ENCODE results near the gene RANBP3L. TPM values are rescaled to one million over a fixed set of nuclear protein-coding genes. Genes with fewer than 3 reads are reported as not detected.
A peak's percentile ranks its signal among the peaks of the same experiment; 100 is the strongest.

RANBP3L gene
- total and polyA plus RNA-seq, 9 of the 15 experiments (the other 6 are each of a cell fraction or from before 2014, with no cell fraction given) = 0.01 to 0.06 TPM; not detected in 7

DNA sequence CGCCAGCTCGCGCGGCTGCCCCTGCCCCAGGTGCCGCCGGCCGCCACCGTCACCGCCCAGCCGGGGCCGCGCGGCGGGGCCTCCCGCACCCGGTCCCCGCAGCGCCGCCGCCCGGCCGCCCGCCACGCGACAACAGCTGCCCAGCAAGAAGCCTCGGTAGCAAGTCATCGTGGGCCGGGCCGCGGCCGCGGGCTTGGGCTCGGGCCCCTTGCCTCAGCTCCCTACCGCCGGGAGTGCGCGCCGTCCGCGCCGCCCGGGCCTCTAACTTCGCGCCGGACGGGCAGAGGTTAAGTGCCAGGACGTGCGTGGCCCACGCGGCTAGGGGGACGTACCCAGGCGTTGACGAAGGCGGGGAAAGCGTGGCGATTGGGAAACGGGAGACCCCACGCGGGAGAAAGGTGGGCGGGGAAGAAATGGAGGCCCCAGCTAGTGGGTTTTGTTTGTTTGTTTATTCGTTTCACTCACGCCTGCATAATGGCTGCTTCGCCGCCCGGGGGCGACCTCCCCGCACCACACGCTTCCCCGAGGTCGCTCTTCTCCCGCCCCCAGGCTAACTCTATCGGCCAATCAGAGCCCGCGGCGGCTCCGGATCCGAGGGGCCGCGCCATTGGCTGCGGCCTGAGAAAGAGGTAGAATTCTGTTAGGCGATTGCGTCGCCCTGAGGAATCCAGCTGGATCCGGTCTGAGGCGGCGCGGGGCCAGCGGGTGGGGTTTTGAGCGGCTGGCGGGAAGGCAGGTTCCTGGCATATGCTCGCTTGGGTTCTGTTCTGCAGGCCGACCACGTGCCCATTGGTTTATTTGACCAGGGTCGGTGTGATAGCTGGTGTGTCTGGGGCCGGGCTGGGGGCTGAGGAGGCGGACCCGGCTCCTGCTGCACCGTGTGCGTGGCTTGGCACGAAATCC is 59.8 kb downstream of the RANBP3L start, which contains the start of gene NADK2 (continued):
- TF ChIP-seq FOXA3 (CRISPR knock-in tag; conservative IDR thresholded peaks at IDR 0.05 in 1 of 2, IDR thresholded peaks at IDR 0.05 in 1 of 2) (peak; percentile 24 to 43; a peak in 1 of 4 replicates), NR2C1 (IDR thresholded peaks at IDR 0.05) (no peak), NR2C1 (tag; IDR thresholded peaks at IDR 0.05) (peak; percentile 75), YBX1 (IDR thresholded peaks at IDR 0.05) (no peak), FOXK1 (CRISPR knock-in tag; IDR thresholded peaks at IDR 0.05; ENCODE audit: borderline replicate concordance) (peak; percentile 62), ZFX (CRISPR knock-in tag; IDR thresholded peaks at IDR 0.05) (peak; percentile 93), BRD9 (IDR thresholded peaks at IDR 0.05; ENCODE audit: low read depth, partially characterized antibody) (peak; percentile 88), POU5F1 (IDR thresholded peaks at IDR 0.05; ENCODE audit: borderline replicate concordance, low read depth, low read length, partially characterized antibody) (no peak), TCF3 (CRISPR knock-in tag; IDR thresholded peaks at IDR 0.05) (peak; percentile 19), SIX5 (IDR thresholded peaks at IDR 0.05; ENCODE audit: borderline replicate concordance in 1 of 2, insufficient read depth in 1 of 2, low read depth in 1 of 2, low read length in 2 of 2) (no peak), KDM5B (IDR thresholded peaks at IDR 0.05; ENCODE audit: insufficient replicate concordance, low read depth, low read length) (peak; percentile 85), EGR1 (conservative IDR thresholded peaks at IDR 0.05) (peak; percentile 86), TAF9B (IDR thresholded peaks at IDR 0.05; ENCODE audit: partially characterized antibody) (peak; percentile 40), ZNF583 (CRISPR knock-in tag; IDR thresholded peaks at IDR 0.05) (peak; percentile 89; the same call in 1 of the 2 replicates), GATAD2A (IDR thresholded peaks at IDR 0.05) (peak; percentile 84), NCOA6 (IDR thresholded peaks at IDR 0.05) (peak; percentile 69; the same call in 1 of the 2 replicates), HMGN3 (IDR thresholded peaks at IDR 0.05; ENCODE audit: borderline replicate concordance, extremely low read depth, insufficient read length, low read depth, low read length) (peak; percentile 83), ZNF311 (CRISPR knock-in tag; IDR thresholded peaks at IDR 0.05) (peak; percentile 84), FOXK2 (conservative IDR thresholded peaks at IDR 0.05 in 1 of 2, IDR thresholded peaks at IDR 0.05 in 1 of 2; ENCODE audit: low read depth in 2 of 2) (peak; percentile 42 to 78; a peak in 3 of 4 replicates), MTF1 (CRISPR knock-in tag; IDR thresholded peaks at IDR 0.05; ENCODE audit: borderline replicate concordance) (peak; percentile 59; the same call in 1 of the 2 replicates), MTA2 (IDR thresholded peaks at IDR 0.05; ENCODE audit: low read depth) (0 out of 2 replicates have a peak, but pooled peaks have one; percentile 23)
- TF ChIP-seq, protein P1, sequence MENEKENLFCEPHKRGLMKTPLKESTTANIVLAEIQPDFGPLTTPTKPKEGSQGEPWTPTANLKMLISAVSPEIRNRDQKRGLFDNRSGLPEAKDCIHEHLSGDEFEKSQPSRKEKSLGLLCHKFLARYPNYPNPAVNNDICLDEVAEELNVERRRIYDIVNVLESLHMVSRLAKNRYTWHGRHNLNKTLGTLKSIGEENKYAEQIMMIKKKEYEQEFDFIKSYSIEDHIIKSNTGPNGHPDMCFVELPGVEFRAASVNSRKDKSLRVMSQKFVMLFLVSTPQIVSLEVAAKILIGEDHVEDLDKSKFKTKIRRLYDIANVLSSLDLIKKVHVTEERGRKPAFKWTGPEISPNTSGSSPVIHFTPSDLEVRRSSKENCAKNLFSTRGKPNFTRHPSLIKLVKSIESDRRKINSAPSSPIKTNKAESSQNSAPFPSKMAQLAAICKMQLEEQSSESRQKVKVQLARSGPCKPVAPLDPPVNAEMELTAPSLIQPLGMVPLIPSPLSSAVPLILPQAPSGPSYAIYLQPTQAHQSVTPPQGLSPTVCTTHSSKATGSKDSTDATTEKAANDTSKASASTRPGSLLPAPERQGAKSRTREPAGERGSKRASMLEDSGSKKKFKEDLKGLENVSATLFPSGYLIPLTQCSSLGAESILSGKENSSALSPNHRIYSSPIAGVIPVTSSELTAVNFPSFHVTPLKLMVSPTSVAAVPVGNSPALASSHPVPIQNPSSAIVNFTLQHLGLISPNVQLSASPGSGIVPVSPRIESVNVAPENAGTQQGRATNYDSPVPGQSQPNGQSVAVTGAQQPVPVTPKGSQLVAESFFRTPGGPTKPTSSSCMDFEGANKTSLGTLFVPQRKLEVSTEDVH (IDR thresholded peaks at IDR 0.05; ENCODE audit: low read depth, partially characterized antibody) = peak; percentile 60
- TF ChIP-seq, protein P2, sequence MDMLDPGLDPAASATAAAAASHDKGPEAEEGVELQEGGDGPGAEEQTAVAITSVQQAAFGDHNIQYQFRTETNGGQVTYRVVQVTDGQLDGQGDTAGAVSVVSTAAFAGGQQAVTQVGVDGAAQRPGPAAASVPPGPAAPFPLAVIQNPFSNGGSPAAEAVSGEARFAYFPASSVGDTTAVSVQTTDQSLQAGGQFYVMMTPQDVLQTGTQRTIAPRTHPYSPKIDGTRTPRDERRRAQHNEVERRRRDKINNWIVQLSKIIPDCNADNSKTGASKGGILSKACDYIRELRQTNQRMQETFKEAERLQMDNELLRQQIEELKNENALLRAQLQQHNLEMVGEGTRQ (CRISPR knock-in tag; IDR thresholded peaks at IDR 0.05) = peak; percentile 56
- TF ChIP-seq, protein P3, sequence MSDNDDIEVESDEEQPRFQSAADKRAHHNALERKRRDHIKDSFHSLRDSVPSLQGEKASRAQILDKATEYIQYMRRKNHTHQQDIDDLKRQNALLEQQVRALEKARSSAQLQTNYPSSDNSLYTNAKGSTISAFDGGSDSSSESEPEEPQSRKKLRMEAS (CRISPR knock-in tag; IDR thresholded peaks at IDR 0.05) = peak; percentile 98

Data from K562 (cell line).